ENCODE data around the gene SMG1.

SMG1 gene

DNA sequence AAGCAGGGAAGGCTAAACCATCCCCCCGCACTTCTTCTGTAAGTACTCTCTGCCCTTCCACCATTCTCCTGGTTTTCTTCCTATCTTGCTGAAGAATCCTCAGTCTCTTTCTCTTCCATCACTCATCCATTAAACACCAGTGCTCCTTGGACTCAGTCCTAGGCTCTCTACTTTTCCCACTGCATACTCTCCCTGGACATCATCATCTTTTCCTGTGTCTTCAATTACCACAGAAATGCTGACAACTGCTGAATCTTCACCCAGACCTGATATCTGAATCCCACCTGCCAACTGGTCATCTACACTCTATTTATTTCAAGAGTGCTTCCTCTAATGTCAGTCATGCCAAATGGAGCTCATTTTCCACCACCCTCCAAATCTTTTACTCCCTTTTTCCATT, 71.0 kb downstream of the SMG1 start:
- Histone ChIP-seq H3K9ac (ENCODE audit: low read depth in 1 of 2, low read length in 2 of 2) (no peak overlapping the region), H3K36me3 (ENCODE audit: control insufficient read depth in 1 of 2, insufficient read depth in 2 of 2, low read length in 2 of 2) (peaks cover 35 to 69% of the 10 kb centered on the region in 2 donors), H3K4me1 (ENCODE audit: control insufficient read depth in 1 of 2, insufficient read depth in 2 of 2, low read length in 2 of 2) (no peaks in the 10 kb centered on the region), H3K27me3 (ENCODE audit: control insufficient read depth in 1 of 2, insufficient read depth in 2 of 2, low read length in 2 of 2) (no peaks in the 10 kb centered on the region), H3K27ac (ENCODE audit: low read depth, low read length) (no peak overlapping the region), H3K4me3 (ENCODE audit: low read depth in 1 of 2, low read length in 2 of 2) (no peak overlapping the region), H3K9me3 (ENCODE audit: control insufficient read depth in 1 of 2, low read length in 2 of 2) (no peaks in the 10 kb centered on the region)

DNA sequence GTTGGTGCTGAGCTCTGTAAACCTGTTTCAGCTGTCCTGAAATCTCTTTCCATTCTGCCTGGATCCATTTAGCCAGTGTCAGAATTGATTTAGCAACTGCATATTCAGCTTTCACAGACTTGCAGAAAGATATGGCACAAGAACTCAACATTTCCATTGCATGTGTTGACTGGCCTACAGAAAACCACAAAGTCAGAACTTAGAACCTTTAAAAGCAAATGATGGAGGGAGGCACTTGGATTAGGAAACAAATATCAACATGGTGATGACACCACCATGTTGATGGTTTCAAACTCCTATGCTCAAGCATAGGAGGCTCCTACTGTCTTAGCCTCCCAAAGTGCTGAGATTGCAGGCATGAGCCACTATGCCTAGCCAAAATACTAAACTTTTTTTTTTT, 72.5 kb downstream of the SMG1 start:
- Histone ChIP-seq H3K36me3 (ENCODE audit: control insufficient read depth in 1 of 2, insufficient read depth in 2 of 2, low read length in 2 of 2) (peaks cover 45 to 81% of the 10 kb centered on the region in 2 donors), H3K27me3 (ENCODE audit: control insufficient read depth in 1 of 2, insufficient read depth in 2 of 2, low read length in 2 of 2) (no peaks in the 10 kb centered on the region), H3K4me1 (ENCODE audit: control insufficient read depth in 1 of 2, insufficient read depth in 2 of 2, low read length in 2 of 2) (no peaks in the 10 kb centered on the region), H3K9me3 (ENCODE audit: control insufficient read depth in 1 of 2, low read length in 2 of 2) (no peaks in the 10 kb centered on the region), H3K4me3 (ENCODE audit: low read depth in 1 of 2, low read length in 2 of 2) (no peak overlapping the region), H3K9ac (ENCODE audit: low read depth in 1 of 2, low read length in 2 of 2) (no peak overlapping the region), H3K27ac (ENCODE audit: low read depth, low read length) (no peak overlapping the region)

DNA sequence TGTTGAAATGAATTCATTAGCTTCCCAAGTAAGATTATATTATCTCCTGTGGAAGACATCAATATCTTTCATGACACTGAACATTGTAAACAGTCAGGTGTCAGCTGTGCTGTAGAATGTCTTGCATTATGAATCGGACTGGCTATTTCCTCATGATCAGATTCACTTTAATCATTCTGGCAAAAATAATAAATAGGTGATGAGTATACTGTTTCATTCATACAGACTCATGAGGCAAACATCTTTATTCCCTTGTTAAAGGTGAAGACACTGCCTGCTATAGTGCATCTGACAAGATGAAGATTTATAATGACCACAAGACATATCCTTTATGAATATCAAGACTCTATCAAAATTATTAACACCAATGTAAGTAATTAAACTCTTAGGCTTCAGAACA, 73.6 kb downstream of the SMG1 start:
- Histone ChIP-seq H3K9me3 (ENCODE audit: control insufficient read depth in 1 of 2, low read length in 2 of 2) (no peaks in the 10 kb centered on the region), H3K36me3 (ENCODE audit: control insufficient read depth in 1 of 2, insufficient read depth in 2 of 2, low read length in 2 of 2) (peaks cover 45 to 81% of the 10 kb centered on the region in 2 donors), H3K4me3 (ENCODE audit: low read depth in 1 of 2, low read length in 2 of 2) (no peak overlapping the region), H3K4me1 (ENCODE audit: control insufficient read depth in 1 of 2, insufficient read depth in 2 of 2, low read length in 2 of 2) (no peaks in the 10 kb centered on the region), H3K27me3 (ENCODE audit: control insufficient read depth in 1 of 2, insufficient read depth in 2 of 2, low read length in 2 of 2) (no peaks in the 10 kb centered on the region), H3K9ac (ENCODE audit: low read depth in 1 of 2, low read length in 2 of 2) (no peak overlapping the region), H3K27ac (ENCODE audit: low read depth, low read length) (no peak overlapping the region)

DNA sequence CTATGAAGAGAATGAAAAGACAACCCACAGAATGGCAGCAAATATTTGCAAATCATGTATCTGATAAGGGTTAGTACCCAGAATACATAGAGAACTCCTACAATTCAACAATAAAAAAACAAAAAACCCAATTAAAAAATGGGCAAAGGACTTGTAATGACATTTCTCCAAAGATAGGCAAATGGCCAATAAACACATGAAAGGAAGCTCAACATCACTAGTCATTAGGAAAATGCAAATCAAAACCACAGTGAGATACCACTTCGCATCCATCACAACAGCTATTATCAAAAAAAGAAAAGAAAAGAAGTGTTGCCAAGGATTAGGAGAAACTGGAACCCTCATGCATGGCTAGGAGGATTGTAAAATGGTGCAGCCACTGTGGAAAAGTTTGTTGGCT, 79.8 kb downstream of the SMG1 start:
- Histone ChIP-seq H3K27ac (ENCODE audit: low read depth, low read length) (no peak overlapping the region), H3K36me3 (ENCODE audit: control insufficient read depth in 1 of 2, insufficient read depth in 2 of 2, low read length in 2 of 2) (peaks cover 43 to 87% of the 10 kb centered on the region in 2 donors)

DNA sequence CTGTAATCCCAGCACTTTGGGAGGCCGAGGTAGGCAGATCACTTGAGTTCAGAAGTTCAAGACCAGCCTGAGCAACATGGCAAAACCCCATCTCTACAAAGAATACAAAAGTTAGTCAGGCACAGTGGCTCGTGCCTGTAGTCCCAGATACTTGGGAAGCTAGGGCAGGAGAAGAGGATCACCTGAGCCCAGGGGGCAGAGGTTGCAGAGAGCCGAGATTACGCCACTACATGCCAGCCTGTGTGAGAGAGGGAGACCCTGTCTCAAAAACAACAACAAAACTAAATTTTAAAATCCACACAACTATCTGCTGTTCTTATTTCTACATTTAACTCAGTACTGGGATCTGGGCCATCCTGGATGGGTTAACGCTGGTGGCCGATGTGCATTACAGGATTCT, 83.6 kb downstream of the SMG1 start:
- Histone ChIP-seq H3K9ac (ENCODE audit: low read depth in 1 of 2, low read length in 2 of 2) (no peak overlapping the region), H3K27ac (ENCODE audit: low read depth, low read length) (no peak overlapping the region), H3K9me3 (ENCODE audit: control insufficient read depth in 1 of 2, low read length in 2 of 2) (no peaks in the 10 kb centered on the region), H3K36me3 (ENCODE audit: control insufficient read depth in 1 of 2, insufficient read depth in 2 of 2, low read length in 2 of 2) (peaks cover 47 to 82% of the 10 kb centered on the region in 2 donors), H3K27me3 (ENCODE audit: control insufficient read depth in 1 of 2, insufficient read depth in 2 of 2, low read length in 2 of 2) (no peaks in the 10 kb centered on the region), H3K4me1 (ENCODE audit: control insufficient read depth in 1 of 2, insufficient read depth in 2 of 2, low read length in 2 of 2) (no peaks in the 10 kb centered on the region), H3K4me3 (ENCODE audit: low read depth in 1 of 2, low read length in 2 of 2) (no peak overlapping the region)

More for the DNA sequence above, 79.8 kb downstream of the SMG1 start:
- Histone ChIP-seq H3K4me3 (ENCODE audit: low read depth in 1 of 2, low read length in 2 of 2) (no peak overlapping the region), H3K9ac (ENCODE audit: low read depth in 1 of 2, low read length in 2 of 2) (no peak overlapping the region), H3K9me3 (ENCODE audit: control insufficient read depth in 1 of 2, low read length in 2 of 2) (no peaks in the 10 kb centered on the region), H3K4me1 (ENCODE audit: control insufficient read depth in 1 of 2, insufficient read depth in 2 of 2, low read length in 2 of 2) (no peaks in the 10 kb centered on the region), H3K27me3 (ENCODE audit: control insufficient read depth in 1 of 2, insufficient read depth in 2 of 2, low read length in 2 of 2) (no peaks in the 10 kb centered on the region)

DNA sequence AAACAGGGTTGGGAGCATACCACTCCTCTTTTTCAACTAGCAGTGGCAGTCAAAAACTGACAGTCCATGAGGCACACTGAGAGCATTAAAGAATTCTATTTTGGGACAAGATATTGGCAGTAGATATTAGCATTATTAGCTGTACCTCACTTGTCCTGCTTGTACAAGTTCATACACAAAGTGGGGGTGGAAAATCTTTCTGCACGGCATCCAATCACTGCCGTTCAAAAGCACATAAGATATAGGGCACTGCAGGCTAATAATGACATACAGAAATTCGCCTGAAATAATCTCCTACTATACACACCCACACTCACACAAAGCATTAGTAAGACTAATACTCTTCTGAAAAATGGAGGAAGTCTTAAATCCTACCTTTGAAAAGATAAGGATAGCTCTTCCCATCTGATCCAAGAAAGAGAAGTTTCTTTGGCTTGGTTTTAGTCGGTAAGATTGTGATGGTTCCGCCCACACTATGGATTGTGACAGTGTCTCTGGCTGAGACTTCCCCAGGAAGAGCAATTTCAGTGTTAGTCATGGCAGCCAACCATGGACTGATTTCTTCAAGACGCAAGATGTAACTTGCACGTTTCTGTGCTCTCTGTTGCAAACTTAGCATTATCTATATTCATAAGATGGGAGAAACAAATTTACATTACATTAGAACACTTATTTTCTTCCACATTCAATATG, 84.2 kb downstream of the SMG1 start:
- Histone ChIP-seq H3K4me3 (ENCODE audit: low read depth in 1 of 2, low read length in 2 of 2) (no peak overlapping the region), H3K36me3 (ENCODE audit: control insufficient read depth in 1 of 2, insufficient read depth in 2 of 2, low read length in 2 of 2) (peaks cover 52 to 82% of the 10 kb centered on the region in 2 donors), H3K27ac (ENCODE audit: low read depth, low read length) (no peak overlapping the region), H3K9me3 (ENCODE audit: control insufficient read depth in 1 of 2, low read length in 2 of 2) (no peaks in the 10 kb centered on the region), H3K4me1 (ENCODE audit: control insufficient read depth in 1 of 2, insufficient read depth in 2 of 2, low read length in 2 of 2) (no peaks in the 10 kb centered on the region), H3K9ac (ENCODE audit: low read depth in 1 of 2, low read length in 2 of 2) (no peak overlapping the region), H3K27me3 (ENCODE audit: control insufficient read depth in 1 of 2, insufficient read depth in 2 of 2, low read length in 2 of 2) (no peaks in the 10 kb centered on the region)

DNA sequence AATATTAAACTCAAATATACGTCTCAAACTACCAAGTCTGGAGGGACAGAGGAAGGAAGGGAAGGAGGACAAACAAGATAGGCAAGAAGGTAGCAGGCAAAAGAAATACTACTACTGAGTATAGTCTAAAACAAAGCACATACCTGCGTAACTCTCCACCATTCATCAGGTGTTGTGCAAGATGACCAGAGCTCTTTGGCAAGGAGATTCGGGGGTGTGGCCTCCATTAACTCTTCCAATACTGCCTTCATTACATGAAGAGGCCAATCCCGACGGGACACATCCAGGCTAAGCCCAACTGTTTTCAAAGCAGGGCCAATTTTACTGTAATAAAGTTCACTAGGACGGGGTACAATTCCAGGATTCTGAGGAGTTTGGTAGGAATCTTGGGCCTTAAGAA, 86.7 kb downstream of the SMG1 start:
- no peaks in the 10 kb centered on the region for H3K4me1 ChIP-seq (ENCODE audit: control insufficient read depth in 1 of 2, insufficient read depth in 2 of 2, low read length in 2 of 2)
- H3K36me3 ChIP-seq (ENCODE audit: control insufficient read depth in 1 of 2, insufficient read depth in 2 of 2, low read length in 2 of 2), result peaks cover 63 to 83% of the 10 kb centered on the region in 2 donors
- no peaks in the 10 kb centered on the region for H3K27me3 ChIP-seq (ENCODE audit: control insufficient read depth in 1 of 2, insufficient read depth in 2 of 2, low read length in 2 of 2)
- no peaks in the 10 kb centered on the region for H3K9me3 ChIP-seq (ENCODE audit: control insufficient read depth in 1 of 2, low read length in 2 of 2)
- H3K4me3 ChIP-seq (ENCODE audit: low read depth in 1 of 2, low read length in 2 of 2), result no peak overlapping the region
- H3K27ac ChIP-seq (ENCODE audit: low read depth, low read length), result no peak overlapping the region
- H3K9ac ChIP-seq (ENCODE audit: low read depth in 1 of 2, low read length in 2 of 2), result no peak overlapping the region

DNA sequence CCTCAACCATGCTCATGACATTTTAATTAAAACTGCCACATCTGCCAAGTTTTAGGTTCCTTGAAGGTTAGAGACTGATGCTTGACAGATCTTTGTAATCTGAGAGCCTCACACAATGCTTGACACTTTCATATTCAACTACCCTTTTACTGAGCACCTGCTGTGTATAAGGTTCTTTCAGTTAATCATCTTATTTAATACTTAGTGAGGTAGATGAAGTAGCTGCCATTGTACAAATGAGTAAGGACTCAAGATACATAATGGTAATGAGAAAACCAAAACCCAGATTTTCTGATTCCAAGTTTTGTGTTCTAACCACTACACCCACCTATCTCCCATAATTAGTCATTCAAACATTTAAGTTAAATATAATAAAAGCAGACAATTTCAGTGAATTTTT, 89.5 kb downstream of the SMG1 start:
- Histone ChIP-seq H3K4me3 (ENCODE audit: low read depth in 1 of 2, low read length in 2 of 2) (no peak overlapping the region), H3K36me3 (ENCODE audit: control insufficient read depth in 1 of 2, insufficient read depth in 2 of 2, low read length in 2 of 2) (peaks cover 66 to 89% of the 10 kb centered on the region in 2 donors), H3K27ac (ENCODE audit: low read depth, low read length) (no peak overlapping the region), H3K4me1 (ENCODE audit: control insufficient read depth in 1 of 2, insufficient read depth in 2 of 2, low read length in 2 of 2) (no peaks in the 10 kb centered on the region), H3K27me3 (ENCODE audit: control insufficient read depth in 1 of 2, insufficient read depth in 2 of 2, low read length in 2 of 2) (no peaks in the 10 kb centered on the region), H3K9ac (ENCODE audit: low read depth in 1 of 2, low read length in 2 of 2) (no peak overlapping the region), H3K9me3 (ENCODE audit: control insufficient read depth in 1 of 2, low read length in 2 of 2) (no peaks in the 10 kb centered on the region)

DNA sequence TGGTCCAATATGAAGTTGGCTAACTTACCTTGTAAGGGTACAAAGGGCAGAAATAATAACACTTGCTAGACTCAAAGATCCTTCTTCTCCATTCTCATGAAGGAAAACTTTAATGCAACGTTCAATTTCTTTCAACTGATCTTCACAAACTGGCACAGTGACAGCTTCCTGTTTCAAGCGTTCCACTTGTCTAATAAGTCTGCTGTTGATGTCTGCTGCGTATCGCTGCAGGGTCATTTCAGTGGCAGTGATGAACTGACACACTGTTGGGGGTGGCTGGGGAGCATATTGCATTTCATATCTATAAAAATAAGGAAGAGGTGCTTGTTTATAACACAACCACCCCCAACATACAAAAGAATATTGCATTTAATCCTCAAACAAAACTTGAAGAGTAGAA, 91.3 kb downstream of the SMG1 start:
- Histone ChIP-seq H3K9me3 (ENCODE audit: control insufficient read depth in 1 of 2, low read length in 2 of 2) (no peaks in the 10 kb centered on the region), H3K36me3 (ENCODE audit: control insufficient read depth in 1 of 2, insufficient read depth in 2 of 2, low read length in 2 of 2) (peaks cover 64 to 94% of the 10 kb centered on the region in 2 donors), H3K27ac (ENCODE audit: low read depth, low read length) (no peak overlapping the region), H3K4me3 (ENCODE audit: low read depth in 1 of 2, low read length in 2 of 2) (no peak overlapping the region), H3K27me3 (ENCODE audit: control insufficient read depth in 1 of 2, insufficient read depth in 2 of 2, low read length in 2 of 2) (no peaks in the 10 kb centered on the region), H3K9ac (ENCODE audit: low read depth in 1 of 2, low read length in 2 of 2) (no peak overlapping the region), H3K4me1 (ENCODE audit: control insufficient read depth in 1 of 2, insufficient read depth in 2 of 2, low read length in 2 of 2) (no peaks in the 10 kb centered on the region)

DNA sequence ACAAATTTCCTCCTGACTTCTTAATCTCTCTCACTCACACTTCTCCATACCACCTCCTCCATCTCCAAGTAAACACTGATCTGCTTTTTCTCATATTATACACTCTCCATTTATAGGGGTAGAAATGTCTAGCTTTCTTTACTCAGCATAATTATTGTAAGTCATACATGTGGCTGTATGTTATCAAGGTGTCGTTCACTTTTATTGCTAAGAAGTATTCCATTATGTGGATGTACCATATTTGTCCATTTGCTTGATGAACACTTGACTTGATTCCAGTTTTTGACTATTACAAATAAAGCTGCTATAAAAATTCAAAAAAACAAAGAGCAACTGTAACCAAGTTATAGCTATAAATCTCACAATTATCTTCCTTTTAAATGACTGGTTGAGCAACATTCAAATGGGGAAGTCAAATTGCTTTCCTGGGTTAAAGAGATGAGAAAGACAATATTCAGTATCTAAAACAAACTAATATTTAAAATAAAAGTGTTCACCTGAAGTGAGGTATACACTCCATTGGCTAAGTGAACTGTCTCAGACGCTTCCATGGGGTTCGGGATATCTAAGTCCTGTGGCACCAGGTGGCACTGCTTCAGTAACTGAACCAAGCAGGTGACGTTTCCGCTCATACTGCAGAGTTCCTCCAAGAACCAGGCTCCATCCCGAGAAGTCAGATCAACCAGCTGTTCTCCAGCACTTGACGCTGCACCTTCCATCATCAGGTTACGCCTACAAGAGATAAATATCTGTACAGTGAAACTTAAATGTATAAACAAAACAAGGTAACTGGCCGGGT, 92.3 kb downstream of the SMG1 start:
- no peaks in the 10 kb centered on the region for H3K4me1 ChIP-seq (ENCODE audit: control insufficient read depth in 1 of 2, insufficient read depth in 2 of 2, low read length in 2 of 2)
- H3K9ac ChIP-seq (ENCODE audit: low read depth in 1 of 2, low read length in 2 of 2), result no peak overlapping the region
- no peaks in the 10 kb centered on the region for H3K9me3 ChIP-seq (ENCODE audit: control insufficient read depth in 1 of 2, low read length in 2 of 2)
- no peak overlapping the region for H3K27ac ChIP-seq (ENCODE audit: low read depth, low read length)
- H3K27me3 ChIP-seq (ENCODE audit: control insufficient read depth in 1 of 2, insufficient read depth in 2 of 2, low read length in 2 of 2), result no peaks in the 10 kb centered on the region
- H3K36me3 ChIP-seq (ENCODE audit: control insufficient read depth in 1 of 2, insufficient read depth in 2 of 2, low read length in 2 of 2), result peaks cover 68 to 94% of the 10 kb centered on the region in 2 donors
- H3K4me3 ChIP-seq (ENCODE audit: low read depth in 1 of 2, low read length in 2 of 2), result no peak overlapping the region
